GM21619 (cell line): ENCODE measurements around the gene BBS4.
A peak's percentile ranks its signal among the peaks of the same experiment; 100 is the strongest.

Source experiments
- ATAC-seq: cut with Tn5 transposase; IDR thresholded peaks from one replicate; pipeline ENCODE4 v1.9.1; 2021; ENCODE audit not compliant: unreplicated experiment

Gene BBS4

DNA sequence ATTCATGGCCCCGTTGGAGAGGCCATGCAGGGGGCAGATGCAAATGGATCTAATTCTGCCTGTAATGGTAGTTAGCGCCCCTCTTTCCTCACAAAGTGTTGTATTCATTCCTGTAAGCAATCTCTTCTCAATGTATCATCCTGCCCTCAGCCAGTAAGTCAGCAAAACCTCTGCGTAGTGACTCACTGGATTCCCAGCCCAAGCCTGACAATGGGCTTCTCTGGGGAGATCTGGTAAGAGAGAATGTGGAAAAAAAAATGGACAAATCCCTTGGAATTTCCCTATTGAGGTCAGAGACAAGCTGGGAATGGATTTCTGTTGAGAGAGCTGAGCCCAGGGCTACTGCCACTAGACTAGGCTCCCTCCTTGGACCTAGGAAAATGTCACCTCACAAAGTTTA, 72.2 kb downstream of the BBS4 start:
- ATAC-seq = no peak

DNA sequence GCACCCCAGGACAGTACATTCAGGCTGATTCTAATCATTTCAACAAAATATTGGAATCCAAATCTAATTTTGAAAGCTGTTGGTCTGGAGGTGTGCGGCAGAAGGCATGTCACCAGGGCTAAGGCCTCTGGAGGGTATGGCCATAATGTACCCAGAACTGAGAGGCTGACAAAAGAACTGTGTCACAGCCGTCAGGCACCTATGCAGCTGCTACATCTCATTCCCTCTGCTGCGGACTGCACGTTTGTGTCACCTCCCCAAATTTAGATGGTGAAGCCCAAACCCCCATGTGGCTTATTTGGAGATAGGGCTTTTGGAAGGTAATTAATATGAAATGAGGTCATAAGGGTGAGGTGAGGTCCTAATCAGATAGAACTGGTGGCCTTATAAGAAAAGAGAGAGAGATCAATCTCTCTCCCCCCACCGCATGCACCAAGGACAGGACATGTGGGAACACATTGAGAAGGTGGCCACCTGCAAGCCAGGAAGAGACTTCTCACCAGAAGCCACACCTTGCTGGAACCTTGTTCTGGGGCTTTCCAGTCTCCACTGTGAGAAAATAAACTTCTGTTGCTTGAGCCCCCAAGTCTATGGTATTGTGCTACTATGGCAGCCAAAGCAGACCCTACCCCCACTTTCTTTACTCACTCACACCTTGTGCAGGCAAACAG, 74.7 kb downstream of the BBS4 start:
- no peak for ATAC-seq

DNA sequence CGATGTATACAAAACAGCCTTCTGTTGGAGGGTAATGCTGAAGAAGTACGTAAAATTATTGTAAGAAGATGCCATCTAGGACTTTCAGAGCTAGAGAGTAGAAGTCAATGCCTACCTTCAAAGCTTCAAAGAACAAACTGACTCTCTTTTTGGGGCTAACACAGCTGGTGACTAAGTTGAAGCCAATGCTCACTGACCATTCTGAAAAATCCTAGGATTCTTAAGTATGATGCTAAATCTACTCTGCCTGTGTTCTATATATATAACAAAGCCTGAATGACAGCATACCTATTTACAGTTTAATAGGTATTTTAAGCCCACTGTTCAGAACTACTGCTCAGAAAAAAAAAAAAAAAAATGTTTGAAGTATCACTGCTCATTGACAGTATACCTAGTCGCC, 78.6 kb downstream of the BBS4 start:
- no peak for ATAC-seq

DNA sequence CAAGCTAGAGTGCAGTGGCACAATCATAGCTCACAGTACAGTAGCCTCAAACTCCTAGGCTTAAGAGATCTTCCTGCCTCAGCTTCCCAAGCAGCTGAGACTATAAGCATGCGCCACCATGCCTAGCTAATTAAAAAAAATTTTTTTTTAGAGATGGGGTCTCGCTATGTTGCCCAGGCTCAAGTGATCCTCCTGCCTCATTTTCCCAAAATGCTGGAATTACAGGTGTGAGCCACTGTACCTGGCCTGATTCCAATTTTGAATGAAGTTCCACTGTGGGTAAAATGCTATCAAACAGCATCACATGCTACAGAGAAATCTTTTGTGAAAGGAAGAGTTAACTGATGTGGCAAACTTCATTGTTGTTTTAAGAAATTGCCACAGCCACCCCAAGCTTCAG, 80.0 kb downstream of the BBS4 start:
- ATAC-seq = no peak

DNA sequence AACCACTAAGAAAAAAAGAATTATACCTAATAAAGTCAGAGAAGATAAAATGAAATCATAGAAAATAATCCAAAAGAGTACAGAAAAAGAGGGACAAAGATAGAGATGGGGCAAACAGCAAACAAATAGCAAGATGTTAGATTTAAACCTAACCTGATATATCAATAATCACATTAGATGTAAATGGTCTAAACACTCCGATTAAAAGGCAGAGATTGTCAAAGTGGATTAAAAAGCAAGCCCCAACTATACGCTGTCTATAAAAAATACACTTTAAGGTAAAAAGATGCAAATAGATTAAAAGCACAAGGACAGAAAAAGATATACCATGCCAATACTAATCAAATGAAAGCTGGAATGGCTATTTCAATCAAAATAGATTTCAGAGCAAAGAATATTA, 80.8 kb downstream of the BBS4 start:
- ATAC-seq = no peak

DNA sequence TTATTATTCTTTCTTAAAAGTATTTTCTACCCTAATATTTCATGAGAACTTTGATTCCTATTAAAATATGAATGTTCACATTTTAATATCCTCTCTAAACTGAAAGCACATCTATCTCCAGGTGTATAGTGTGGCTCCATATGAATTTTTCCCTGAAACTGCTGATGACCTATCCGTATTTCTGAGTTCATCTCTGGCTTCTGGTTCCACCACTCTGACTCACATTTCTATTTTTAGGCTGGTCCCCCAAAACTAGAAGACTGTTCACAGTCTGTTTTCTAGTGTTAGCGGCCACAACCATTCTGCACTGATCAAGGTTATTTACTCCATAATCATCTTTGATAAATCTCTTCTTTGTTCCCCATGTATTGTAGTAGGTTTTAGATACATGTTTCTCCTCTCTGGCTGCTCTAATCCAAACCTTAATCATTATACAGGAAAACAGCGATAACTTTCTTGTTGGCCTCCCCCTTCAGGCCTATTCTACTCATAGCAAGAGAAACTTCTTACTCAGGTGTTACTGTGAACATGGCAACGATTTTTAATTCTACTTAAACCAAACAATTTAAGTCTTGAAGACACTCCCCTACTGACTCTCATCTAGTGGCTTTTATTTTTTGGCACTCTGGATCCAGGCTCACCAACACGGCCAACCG, 84.8 kb downstream of the BBS4 start:
- no peak for ATAC-seq

DNA sequence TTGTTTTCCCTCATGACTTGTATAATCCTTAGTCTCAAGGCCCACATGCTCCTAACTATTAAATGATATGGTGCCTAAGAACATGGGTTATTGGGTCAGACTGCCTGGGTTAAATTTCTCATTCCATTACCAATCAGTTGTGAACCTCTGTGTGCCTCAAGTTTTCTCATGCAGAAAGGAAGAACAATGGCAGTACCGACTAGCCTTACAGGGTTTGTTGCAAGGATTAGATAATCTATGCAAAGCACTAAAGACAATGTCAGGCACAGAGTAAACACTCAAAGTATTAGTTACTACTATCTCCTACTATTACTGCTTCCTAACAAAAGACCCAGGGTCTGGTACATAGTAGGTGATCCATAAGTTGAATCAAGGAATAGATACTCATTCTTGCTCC, 85.3 kb downstream of the BBS4 start:
- no peak for ATAC-seq

DNA sequence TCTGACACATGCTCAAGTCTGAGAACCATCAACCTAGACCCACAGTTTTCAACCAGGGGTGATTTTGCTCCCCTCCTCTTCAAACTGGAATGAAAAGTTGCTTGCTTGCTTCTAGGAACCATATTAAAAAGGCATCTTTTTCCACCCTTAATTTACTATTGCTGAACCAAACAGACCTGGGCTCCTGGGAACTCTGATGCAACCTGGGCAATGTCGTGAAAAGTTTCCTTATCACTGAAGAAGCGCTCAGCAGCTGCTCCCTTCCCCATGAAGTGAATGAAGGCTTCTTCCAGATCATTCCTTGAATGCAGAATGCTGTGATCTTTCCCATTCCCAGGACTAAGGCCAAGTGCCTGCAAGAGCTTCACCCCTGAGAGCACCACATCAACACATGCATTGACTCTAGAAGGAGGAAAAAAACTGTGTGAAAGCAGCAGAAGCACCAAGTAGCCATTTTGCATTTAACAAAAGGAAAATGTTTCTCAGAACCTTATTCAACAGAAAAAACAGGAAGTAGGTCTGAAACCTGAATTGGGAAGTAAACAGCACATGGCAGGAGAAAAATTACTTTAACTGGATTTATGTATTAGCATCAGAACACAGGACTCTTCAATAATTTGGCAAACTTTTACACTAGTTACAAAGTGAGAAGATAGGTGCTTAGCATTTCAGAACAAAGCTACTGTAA, 88.8 kb downstream of the BBS4 start:
- no peak for ATAC-seq

DNA sequence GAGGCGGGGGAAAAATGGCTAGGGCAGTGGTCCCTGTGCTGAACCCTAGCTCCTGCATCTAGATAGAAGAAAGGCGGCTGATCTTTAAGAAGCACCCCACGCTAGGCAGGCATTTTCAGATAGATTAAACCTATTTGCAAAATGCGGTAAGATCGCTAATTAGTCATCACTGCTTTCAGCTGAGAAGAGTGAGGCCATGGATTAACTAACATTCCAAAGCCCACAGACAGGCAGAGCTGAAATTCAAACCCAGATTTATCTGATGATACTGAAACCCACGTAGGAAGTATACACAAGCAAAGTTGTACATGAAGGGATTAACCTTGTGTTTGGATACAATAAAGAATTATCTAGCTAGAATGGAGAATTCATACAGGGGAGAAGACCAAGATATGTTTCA, 92.8 kb downstream of the BBS4 start:
- ATAC-seq = no peak

DNA sequence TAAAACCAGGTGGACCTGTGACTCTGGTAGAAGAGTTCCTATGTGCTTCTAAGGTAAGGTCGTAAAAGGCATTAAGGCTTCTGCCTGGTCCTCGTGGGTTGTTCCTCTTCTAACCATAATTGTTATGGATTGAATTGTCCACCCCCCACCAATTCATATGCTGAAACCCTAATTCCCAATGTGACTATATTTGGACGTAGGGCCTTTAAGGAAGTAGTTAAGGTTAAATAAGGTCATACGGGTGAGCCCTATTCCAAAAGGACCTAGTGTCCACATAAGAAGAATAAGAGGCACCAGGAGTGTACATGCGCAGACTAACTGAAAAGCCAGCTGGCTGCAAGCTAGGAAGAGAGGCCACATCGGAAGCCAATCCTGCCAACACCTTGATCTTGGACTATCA, 95.6 kb downstream of the BBS4 start:
- ATAC-seq = no peak

DNA sequence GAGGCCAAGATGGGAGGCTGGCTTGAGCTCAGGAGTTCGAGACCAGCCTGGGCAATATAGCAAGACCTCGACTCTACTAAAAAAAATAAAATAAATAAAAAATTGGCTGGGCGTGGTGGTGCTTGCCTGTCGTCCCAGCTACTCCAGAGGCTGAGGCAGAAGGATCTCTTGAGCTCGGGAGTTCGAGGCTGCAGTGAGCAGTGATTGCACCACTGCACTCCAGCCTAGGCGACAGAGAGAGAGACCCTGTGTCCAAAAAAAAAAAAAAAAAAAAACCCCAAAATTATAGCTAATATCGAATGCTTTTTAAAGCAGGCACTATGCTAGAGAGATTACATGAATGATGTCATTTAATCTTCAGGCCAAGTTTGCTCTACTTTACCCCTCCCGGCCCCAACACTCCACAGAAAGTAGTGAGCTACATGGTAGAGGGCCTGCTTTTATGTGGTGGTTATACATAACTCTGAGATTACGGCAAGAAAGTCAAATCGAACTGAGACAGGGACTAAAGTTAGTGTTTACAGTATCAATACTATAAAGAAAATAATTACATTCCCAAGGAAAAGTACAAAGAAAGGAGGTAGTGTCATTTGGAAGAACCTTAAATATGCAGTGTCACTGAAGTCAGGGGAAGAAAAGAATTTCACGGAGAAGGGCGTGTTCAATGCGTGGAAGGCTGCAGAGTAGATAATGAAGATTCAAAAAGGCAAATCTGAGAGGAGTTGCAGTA, 96.4 kb downstream of the BBS4 start:
- no peak for ATAC-seq

DNA sequence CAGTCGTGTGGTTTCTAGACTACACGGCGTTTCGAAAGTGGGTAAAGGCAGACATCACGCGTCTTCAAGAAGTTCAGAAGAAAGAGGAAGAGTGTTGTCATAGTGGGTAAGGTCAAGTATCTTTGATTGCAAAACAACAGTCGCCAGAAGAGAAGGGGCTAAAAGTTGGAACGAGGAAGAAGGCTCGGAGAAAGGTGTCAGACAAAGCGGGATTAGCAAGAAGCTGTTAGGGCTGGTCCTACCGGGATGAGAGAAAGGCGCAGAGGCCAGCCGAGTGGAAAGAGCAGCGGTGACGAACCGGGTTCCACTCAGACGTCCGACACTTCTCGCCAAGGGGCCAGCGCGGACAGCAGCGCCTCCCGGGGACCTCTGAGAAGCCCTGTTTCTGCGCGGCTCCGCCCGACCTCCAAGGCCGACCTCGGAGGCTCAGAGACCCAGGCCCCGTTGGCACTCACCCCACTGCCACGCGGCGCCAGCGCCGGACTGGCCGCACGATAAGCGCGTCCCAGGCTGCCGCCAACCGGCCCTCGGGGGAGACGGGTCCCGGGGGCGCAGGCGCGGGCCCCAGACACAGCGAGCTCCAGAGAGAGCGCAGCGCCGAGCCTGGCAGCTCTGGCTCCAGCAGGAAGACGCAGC, 97.1 kb downstream of the BBS4 start:
- ATAC-seq = peak; percentile 23

DNA sequence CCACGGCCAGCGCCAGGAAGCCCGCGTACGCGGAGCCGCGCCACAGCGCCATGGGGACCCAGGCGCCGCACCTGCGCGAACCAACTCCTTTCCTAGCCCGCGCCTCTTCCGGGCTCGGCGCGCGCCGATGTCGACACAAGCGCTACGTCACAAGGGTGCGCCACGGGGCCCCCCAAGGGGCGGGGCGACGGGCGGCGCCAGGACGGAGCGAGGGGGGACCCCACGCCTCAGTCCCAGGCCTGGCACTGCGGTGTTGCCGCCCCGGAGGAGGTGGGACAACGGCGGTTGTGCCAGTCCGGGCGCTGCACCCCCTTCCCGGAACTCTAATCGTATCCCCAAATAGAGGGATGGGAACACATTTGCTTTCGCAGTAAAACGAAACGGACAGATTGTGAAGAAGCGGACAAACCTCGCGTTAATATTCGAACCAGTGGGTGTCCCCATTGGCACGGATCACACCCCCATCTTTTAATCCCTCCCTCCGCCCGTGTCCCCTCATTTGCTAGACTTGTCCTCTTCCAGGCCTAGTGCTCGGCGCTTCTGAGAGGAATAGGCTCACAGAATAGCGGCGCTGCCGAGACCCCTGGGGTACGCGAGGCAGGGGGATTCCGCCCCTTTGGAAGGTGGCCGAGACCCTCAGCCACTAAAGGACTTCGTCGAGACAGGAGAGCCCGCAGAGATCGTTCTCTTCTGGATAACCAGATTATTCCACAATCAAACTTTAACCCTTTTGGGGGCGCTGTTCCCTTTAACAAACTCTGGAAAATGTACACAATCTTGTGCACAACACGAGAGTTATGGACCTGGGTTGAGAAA, 97.8 kb downstream of the BBS4 start, which contains the start of gene ADPGK:
Gene ADPGK (minus strand): TSS at position 119 of the 816 bp plus-strand sequence. CDS start 67 bp downstream, at position 52.
- peak; percentile 68 for ATAC-seq

DNA sequence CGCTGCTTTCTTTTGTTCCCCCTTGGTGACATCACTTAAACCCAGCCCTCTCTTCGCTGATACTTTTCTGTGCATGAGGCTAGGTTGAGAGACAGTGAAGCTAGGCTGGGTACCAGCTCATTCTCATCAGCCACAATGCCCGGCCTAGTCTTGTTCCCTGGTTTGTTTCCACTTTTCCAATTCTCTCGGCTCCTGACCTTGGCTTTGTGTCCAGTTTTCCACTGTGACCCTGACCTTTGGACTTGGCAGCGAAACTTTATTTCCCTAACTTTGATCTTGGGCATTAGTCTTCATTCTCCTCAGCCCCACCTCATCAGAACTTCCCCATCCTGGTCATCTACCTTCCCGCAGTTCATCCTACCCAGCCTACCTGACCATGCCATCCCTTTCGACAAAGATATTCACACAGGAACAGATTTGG, 98.5 kb downstream of the BBS4 start:
- ATAC-seq = no peak

DNA sequence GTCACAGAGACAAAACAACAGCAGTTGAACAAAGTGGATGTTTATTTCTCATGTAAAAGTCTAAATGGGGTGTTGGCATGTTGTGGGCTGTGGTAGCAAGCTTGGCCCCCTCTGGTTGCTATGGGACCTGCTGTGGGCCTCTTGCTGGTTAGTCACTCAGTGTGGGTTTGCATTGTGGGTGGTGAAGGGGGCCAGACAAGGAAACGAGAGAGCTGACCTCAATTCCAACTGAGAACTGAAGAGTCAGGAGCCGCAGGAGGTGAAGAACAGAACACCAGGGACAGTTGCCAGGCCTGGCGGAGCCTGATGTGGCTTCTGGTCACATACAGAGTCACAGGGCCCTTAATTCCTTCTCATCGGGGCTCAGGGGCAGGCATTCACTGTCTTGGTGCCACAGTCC, 99.4 kb downstream of the BBS4 start:
- ATAC-seq = no peak

DNA sequence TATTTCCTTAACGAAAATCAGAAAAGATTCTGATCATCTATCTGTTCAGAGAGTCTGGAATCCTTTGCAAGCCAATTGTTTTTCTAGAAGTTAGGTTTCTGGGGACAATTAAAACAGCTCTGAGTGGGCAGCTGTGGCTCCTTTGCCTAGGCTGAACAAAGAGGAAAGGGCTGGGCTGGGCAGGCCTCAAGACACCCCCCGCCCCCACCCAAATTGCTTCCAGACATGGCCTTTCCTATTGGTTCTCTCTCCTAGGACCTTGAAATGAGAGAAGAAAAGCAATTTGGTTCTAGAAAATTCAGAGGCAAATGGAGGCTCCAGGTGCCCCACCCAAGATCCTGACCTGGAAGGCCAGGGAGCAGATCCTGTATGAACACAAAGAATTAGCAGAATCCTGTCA, 99.8 kb downstream of the BBS4 start:
- no peak for ATAC-seq

DNA sequence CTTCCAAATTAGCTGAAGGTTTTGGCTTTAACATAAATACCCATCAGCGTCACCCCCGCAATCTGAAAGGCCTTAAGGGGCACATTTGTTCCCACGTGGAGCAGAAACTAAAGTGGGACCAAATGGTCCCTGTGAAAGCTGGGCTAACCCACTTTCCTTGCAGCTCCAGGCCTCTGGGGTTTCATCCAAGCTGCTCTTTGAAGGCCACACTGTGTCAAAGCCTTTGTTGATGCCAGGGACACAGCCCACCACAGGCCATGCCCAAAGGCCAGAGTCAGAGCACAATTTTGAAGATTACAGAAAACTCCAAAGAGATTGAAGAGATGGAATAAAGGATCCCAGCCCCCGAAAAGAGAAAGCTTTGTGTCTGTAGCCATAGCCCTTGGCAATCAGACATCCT, 100.2 kb downstream of the BBS4 start:
- ATAC-seq = no peak

DNA sequence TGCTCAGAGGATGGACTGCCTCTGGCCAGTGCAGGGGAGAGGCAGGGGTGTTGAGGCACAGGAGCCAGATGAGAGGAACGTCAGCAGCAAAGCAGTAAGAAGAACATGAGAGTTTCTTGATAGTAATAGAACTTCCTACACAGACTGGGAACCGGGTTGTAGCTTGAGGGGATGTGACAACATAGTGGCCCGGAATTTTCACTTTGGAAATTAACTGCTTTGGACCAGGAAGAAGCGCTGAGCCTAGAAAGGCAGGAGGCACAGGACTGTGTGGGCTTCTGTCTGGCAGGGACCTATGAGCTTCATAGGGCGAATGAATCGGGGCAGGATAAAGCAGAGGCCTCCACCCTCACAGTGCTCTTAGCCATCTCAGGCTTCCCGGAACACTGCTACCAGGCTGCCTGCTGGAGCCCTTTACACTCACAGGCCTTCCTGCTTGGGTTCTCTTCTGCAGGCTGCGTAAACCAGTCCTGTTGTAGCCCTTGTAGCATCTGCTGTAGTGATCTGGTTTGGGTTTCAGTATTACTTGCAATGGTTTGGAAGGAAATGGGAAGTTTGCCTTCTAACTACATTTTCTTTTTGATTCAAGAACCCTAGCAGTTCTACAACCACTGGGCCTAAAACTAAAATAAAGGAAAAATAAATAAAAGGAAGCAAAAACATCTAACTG, 100.8 kb downstream of the BBS4 start:
- ATAC-seq = no peak

DNA sequence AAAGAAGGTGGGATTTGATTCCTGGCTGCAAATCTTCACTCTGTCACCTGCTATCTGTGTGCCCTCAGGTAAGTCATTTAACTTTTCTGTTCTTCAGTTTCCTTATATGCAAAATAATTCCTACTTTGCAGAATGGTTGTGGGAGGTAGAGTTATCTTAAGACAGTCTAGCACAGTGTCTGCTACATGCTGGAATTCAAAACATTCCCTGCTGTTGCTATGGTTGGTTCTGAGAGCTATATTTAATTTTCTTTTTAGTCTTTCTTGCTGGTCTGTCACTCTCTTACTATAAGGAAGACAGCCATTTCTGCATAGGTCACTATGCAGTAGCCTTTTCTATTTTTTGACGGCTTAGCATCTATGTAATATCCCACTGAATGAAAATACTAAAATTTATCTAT, 101.5 kb downstream of the BBS4 start:
- ATAC-seq = no peak
